ENCODE measurements around the gene SPRR1A.
"Not testable (repeated sequence)": the region's sequence is repeated elsewhere in the genome, so short reads cannot be mapped to it uniquely, and the experiment has no call there.

The SPRR1A gene

DNA sequence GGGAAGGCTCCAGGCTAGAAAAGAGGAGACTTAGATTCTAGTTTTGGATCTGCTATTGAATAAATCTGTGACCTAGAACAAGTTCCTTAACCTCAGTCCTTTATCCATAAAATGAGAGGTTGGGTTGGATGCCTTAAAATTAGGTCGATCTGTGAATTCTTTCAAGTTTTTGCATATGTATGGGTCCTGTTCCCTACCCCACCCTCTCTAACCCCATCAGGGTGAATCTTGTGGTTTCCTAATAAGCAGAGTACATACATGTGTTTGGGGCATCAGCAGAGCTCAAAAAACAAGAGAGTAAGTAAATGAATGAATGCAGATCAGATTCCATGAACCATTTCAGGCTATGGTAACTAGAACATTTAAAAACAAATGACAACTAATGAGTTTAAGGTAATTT, 7.2 kb upstream of the SPRR1A start:
- no peak for DNase-seq

DNA sequence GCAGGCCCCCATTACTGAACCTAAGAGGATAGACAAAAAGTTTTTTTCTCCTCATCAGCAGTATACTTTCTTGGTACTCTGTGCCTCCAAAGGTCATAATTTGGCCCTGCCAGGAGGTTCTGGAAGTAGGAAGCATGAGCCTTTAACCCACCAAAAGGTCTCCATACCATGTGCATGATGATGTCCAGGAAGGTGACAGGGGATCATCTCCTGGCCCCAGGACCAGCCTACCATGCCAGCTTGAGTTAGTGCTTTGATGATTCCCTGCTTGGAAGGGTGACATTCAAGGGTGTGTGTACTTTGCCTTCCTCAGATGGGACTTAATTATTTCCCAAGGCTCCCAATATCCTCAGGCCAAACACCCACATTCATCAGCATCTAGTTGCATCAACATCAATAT, 6.3 kb upstream of the SPRR1A start:
- no peak for DNase-seq

DNA sequence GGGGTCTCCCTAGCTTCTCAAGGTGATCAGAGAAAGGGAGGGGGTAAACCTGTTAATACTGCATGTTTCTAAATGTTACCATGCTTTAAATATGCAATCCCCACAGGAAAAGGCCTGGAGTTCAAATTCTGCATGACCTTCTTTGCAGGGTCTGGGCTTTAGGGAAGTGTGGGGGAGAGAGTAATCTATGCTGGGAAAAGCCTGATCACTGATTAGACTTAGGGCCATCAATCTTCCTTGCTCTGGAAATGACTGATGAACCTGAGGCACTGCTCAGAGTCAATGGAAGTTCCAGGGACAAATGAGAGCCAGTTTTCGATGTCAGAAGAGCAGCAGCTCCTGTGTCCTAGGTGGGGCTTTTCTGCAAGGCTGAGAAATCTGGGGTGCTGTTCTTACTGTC, 3.2 kb upstream of the SPRR1A start:
- no peak for DNase-seq

DNA sequence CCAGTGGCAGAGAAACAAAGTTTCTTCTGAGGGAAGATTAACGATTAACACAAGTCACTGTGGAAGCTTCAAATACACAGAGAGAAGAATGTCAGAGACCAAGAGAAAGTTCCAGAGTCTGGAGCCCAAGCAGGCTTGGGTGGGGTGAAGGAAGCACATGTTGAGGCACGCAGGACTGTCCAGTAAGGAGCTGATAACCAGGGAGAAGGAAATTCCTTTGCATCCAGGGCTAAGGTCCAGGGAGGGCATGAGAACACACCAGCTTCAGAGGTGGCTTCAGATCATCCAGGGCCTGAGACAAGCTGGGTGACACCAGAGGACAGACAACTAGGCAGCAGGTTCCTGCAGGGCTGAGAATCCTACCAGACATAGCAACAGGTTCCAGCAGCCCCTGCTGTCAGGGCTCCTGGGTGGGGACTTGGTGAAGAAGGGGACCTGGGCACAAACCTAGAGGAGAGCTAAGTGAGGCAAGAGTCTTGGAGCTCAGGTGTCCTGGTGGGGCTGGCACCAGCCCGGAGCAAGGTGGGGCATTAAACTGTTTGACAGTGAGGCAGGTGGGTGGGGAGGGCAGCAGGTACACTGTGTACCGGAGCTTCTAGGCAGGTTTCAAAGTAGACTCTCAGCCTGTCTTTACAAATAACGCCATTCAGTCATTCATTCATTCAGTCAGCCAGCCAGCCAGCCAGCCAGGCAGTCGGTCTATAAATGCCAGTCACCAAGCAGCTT, 2.6 kb upstream of the SPRR1A start:
- DNase-seq: no peak

DNA sequence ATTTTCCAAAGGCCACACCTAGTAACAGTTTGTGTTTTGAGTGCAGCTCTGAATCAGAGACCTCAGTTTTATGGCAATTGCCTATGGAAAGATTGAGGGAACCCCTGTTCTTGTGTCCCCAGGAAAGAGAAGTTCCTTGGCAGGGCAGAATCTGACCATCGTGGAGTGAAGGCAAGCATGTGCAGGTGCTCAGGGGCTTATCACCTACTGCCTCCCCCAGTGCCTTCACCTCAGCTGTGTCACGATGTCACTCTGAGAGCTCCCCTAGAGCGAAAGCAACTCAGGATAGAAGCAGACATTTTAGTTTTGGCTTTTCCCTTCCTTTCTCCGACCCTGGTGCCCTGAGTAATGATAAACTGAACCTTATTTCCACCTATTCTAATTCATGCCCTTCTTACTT, 1.8 kb upstream of the SPRR1A start:
- DNase-seq: no peak

DNA sequence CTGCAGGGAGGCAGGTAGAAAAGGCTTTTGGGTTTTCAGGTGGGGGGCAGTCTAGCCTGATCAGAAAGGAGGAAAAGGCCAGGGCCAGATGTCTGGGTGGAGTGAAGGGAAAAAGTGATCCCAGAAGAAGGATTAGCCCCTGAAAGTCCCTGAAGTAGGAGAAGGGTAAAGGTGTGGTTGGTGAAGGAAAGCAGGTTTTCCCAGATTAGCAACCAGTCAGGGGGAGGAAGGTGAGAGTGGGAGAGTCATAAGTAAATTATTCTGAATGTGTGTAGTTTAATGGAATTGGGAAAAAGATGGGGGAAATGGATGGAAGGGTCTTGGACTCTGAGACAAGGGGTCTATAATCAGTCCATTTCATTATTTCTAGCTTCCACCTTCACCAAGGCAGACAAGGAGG, 647 bp upstream of the SPRR1A start:
- no peak for DNase-seq

DNA sequence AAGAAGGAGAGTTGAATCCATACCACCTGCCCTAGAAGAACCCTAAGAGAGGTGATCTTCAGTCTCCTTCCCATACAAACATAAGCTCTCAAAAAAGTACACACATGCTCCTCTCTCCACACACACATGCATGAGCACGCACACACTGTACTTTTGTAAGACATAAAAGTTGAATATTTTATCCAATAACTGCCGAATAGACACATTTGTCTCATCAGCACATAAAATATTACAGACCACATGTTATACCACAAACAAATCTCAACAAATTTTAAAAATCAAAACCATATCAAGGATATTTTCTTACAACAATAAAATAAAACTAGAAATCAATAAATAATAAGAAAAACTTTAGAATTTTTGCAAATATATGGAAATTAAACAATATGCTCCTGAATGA, 2.7 kb downstream of the SPRR1A start:
- DNase-seq: no peak

DNA sequence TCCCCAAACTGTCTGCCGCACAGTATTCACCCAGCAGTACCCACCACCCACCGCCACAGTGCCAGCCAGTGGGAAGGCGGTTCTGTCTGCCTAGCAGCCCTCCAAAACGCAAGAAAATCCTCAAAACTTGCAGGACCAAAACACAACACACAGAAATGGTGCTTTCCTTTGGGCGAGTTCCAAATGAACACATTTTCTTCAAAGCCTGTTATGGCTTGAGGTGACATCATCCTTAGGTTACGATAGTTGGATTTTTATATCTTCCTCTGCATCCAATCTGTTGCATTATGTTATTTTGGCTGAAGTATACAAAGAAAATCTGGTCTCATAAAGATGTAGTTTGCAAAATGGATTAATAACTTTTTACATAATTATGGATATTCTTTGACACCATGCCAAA, 9.3 kb downstream of the SPRR1A start:
- no peak for DNase-seq

DNA sequence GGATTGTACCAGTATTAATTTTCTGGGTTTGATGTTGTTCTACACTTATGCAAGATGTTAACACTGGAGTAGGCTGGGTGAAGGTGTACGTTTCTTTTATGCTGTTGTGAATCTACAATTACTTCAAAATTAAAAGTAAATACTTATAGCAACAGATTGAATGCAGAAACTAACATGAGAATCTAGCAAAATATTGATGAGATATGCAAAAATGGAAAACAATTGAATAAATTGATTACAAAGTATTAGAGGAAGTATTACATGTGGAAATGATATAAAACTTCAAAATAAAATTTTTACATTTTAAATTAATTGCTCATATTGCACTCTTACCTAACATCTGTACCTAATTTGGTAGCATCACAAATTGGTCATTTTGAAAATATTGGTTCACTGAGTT, 12.0 kb downstream of the SPRR1A start:
- DNase-seq: no peak

DNA sequence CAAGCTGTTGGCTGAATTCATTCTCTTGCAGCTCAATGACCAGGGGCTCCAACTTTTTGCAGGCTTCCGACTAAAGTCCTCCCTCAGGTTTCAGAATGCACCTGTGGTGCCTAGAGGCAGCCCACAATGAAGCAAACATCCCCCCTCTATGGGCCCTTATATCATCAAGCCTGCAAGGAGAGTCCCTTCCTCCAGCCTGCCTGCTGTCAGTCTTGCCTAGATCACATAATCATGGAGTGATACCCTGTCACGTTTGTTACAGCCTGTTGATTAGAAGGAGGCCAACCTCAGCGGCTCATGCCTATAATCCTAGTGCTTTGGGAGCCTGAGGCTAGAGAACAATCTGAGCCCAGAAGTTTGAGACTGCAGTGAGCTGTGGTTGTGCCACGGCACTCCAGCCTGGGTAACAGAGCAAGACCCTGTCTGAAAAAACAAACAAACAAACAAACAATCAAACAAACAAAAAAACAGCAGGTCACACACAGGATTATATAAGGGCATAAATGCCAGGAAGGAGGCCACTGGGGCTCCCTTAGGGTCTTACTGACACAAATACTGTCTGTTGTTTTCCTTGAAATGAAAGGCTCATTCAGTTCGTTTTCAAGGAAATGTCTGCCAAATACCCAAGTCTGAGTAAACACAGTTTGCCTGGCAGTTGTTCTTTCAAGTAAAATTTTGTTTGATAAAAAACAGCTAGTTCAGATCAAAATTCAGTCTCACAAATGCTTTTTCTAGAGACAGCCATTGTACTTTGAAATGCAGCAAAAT, 12.9 kb downstream of the SPRR1A start:
- no peak for DNase-seq

DNA sequence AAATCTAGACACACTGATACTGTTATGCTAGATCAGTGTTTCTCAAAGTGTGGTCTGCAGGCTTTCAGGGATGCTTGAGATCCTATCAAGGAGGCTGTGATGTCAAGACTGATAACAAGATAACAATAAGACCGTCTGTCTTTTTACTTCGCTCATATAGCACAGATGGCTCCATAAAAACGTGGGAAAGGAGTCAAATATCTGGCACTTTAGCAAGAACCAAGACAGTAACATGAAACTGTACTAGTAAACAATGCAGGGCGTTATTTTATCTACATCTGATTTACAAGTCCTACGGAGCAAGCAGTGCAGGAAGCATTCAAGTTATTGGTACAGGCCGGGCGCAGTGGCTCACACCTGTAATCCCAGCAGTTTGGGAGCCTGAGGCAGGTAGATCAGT, 14.0 kb downstream of the SPRR1A start:
- DNase-seq: no peak

DNA sequence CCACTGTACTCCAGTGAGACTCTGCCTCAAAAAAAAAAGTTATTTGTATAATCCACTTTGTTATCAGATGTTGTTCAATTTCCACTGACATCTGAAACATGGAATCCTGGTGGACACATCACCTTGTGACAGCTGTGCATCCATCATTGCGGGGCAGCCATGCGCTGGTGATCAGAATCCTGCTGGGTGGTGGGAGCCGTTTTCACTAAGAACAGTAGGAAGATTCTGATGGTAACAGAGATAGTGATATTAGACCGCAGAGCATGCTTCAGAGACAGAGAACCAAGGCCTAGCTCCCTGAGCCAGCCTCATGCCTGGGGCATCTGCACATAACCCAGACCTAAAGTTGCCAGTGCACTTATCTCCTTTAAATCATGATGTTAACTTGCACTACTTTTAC, 14.6 kb downstream of the SPRR1A start:
- no peak for DNase-seq

DNA sequence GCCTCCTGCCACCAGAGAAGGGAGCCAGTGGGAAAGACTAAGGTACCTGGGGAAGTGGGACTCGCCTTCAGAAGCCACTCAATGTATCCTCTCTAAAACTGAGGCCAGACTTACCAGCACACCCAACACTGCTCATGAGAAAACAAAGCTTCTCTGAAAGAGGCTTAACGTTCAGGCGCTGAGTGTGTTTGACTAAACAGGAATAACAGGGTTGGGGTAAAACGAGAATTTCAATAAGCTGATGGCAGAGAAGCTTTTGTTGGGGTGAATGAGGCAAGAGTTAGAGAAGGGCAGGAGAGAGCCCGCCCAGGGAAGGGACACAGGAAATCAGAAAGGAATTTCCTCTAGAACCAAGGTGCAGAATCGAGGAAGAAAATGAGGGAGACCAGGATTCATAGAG, 15.9 kb downstream of the SPRR1A start:
- DNase-seq: no peak

DNA sequence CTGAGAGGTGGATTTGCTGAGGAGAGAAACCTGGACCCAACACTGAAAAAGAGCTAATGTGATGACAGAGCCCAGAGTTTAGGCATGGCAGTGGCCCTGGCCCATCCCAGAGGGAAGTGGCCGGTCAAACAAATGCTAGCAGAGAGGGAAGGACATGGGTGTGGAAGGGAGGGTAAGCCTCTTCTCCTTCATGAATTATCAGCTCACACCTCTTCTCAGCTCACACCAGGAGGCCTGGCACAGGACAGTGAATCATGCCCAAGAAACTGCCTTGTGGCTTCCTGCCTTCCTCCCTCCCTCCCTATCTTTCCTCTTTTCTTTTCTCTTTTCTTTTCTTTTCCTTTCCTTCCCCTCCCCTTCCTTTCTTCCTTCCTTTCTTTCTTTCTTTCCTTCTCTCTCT, 16.4 kb downstream of the SPRR1A start:
- DNase-seq: no peak

DNA sequence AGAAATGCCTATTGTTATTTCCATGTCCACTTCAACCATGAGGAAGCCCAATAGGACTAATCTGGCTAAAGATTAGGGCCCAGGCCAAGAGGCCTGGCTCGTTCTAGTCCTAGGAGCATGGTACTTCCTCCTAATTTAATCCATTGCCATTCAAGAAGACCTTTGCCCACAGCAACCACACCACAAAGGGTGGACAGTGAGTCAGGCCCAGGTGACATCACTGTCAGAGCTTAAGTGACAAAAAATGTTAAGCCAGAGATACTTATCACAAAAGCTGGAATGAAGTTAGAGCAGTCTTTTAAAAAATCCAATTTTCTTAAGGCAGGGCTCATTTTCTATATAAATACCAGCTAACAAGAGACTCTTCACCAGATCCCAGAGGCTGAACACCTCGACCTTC, 17.5 kb downstream of the SPRR1A start, which contains the start of gene SPRR3:
SPRR3 (plus strand) TSS at position 368 of the 400 bp plus-strand sequence. CDS start 1,272 bp downstream, outside the sequence.
- no peak for DNase-seq

DNA sequence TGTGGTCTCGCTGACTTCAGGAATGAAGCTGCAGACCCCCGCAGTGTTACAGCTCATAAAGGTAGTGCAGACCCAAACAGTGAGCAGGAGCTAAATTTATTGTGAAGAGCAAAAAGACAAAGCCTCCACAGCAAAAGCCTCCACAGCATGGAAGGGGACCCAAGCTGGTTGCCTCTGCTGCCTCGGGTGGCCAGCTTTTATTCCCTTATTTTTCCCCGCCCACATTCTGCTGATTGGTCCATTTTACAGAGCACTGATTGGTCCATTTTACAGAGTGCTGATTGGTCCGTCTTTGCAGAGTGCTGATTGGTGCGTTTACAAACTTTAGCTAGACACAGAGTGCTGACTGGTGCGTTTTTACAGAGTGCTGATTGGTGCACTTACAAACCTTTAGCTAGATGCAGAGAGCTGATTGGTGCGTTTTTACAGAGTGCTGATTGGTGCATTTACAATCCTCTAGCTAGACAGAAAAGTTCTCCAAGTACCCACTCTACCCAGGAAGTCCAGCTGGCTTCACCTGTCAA, 27.4 kb downstream of the SPRR1A start:
- not testable (repeated sequence) for DNase-seq

DNA sequence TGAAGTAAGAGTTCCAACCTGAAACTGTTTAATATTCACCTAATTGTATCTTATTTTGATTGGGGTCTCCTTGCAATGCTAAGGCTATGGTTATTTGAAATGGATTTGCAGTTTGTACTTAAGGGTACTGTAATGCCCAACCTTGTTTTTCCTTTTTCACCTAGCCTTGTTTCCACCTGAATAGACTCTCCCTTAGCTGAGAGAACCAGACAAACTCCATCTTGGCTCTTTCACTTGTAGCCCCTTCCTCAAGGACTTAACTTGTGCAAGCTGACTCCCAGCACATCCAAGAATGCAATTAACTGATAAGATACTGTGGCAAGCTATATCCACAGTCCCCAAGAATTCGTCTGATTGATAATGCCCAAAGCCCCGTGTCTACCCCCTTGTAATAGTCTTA, 37.9 kb downstream of the SPRR1A start:
- DNase-seq: not testable (repeated sequence)

DNA sequence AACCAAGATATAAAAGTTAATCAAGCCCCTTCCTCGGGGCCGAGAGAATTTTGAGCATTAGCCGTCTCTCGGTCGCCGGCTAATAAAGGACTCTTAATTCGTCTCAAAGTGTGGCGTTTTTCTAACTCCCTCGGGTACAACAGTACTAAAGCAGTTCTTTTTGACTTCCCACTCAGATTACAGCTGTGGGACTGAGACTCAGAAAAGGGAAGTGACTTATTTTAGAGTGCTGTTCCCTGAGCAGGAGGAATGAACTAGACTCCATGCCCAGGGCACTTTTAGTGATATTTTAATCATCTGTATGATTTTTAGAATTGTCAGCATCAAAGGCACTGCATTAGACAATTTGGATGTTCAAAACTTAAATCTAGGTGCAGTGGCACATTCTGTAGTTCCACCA, 38.5 kb downstream of the SPRR1A start:
- not testable (repeated sequence) for DNase-seq

DNA sequence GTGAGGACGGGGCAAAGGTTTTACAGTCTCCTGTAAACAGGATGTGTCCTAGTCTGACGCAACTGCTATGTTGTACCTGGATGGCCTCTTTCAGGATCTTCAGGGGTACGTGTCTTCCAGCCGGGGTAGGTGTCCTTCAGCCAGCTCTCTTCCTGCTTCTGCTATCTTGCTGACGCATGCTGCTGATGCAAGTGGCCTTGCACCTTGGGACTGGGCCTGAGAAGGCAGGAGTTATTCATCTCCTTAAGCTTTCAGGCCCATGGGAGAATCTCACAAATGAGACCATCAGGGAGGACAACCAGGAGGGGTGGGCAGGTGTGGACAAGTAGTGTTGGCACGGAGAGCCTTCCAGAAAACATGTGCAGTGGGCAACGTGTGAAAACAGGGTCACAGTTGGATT, 39.2 kb downstream of the SPRR1A start:
- DNase-seq: no peak

DNA sequence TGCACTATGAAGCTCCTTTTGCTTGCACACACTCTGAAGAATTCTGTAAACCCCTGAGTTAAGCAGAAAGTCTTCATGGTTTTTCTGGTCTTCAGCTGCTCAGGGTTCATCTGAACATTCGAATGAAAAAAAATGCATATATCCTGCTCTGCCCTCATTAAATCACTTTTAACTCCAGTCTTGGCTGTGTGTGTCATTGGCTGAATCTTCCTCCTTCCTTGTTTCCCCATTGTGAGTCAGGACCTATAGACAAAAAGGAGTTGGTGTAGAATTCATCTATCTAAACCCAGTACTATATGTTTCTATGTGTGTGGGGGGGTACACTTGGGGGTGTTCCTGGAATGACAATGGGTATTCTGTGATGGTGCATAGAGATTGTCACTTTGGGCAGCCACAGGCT, 40.5 kb downstream of the SPRR1A start:
- DNase-seq: no peak

DNA sequence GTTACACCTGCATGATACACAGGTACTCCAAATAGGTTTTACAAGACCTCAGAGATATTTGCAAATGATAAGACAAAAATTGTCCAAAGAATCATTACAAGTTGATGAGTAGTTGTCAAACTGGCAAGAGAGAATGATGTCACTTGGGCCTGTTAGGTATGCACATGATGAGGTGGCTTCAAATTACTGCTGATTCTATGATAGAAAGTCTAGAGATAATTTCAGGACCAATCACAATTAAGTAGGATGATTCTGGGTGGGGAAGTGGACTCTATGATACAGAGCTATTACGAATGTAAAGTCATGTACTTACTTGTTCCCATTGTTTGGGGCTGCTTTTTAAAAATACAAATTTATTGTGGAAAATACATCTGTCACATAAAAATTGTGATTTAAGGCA, 41.9 kb downstream of the SPRR1A start:
- no peak for DNase-seq

DNA sequence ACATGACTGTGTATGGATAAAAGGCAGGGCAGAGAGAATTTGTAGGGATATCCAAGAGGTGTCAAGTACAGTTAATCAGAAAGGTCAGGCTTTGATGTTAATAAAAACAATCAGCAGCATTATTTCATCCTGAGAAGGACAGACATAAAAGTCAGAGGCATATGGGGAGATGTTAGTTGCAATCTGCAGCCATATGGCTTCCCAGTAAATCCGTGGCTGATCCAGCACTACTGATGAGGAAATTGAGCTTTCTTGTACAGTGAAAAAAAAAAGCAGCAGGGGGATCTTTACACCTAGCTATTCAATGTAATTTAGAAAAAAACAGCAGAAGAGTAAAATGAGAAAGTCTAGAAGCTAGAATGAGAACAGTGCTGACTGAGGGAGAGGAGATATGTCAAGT, 44.9 kb downstream of the SPRR1A start:
- no peak for DNase-seq

DNA sequence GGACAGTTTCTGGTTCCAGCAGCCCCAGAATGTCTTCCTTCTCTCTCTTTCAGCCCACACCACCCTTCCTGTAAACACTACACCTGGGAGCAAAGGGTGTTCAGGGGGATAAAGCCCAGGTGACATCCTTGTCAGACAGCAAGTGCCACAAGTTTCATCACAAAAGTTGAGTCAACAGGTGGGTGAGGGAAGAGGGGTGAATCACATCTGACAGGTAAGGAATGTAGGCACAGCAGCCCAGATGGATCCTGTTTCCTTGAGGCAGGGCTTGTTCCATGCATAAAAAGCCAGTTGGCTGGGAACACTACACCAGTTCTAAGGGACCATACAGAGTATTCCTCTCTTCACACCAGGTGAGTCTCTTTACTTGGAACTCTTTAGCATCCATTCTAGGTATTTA, 47.0 kb downstream of the SPRR1A start, which contains the start of gene SPRR1B:
SPRR1B (plus strand) TSS at position 309 of the 400 bp plus-strand sequence. CDS start 1,143 bp downstream, outside the sequence.
- no peak for DNase-seq

DNA sequence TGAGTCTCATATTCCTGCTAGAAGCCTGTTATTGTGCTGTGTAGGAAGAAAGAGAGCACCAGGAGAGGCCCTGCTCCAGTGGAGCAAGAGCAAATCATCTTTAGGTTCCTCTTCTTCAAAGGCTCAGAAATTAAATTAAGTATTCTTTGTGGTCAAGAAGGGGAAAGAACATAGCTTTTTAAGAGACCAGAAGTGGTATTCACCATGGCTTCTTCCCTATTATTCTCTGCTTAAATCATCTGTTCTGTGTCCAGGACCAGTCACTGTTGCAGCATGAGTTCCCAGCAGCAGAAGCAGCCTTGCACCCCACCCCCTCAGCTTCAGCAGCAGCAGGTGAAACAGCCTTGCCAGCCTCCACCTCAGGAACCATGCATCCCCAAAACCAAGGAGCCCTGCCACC, 48.2 kb downstream of the SPRR1A start:
- DNase-seq: no peak
